GM15510 (cell line): ENCODE data around the gene CDKL2.

Experiments used
- POLR2A ChIP-seq: IDR thresholded peaks from 3 replicates; pipeline ENCODE4 v1.6.1; 2011; ENCODE audit warnings: borderline replicate concordance; ENCODE audit not compliant: insufficient read length; ENCODE audit errors: extremely low read depth

The CDKL2 gene

DNA sequence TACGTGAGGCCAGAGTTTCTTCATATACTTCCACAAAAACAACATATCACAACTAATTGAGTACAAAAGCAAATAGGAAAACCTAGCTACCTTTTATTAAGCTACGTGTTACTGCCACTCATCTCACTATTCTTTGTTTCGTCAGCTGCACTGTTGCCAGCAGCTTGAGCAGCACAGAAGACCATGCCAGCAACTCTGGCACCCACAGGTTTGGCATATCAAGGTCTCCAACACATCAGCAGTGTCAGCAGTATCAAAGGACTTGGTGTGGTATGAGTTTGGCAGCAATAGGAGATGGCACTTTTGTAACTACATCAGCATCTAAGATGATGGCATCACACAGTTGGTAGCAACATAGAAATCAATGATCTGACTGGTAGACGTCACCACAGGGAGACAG is 30.7 kb downstream of the CDKL2 start:
- TF ChIP-seq POLR2A, result no peak

DNA sequence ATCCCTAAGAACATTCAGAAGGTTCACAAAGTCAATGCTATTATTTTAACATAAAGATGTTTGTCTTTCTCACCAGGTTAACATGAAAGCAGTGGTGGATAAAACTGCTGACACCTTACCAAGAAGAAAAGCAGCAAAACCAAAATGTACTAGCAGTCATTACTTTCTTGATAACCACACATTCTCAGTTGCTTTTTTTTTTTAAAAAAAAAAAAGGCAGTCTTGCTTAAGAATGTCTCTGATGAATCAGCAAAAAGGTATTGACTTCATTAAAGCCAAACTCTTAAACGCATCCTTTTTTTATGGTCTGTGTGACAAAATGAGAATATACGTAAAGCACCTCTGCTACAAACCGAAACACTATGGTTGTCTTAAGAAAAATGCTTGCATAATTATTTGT is 31.9 kb downstream of the CDKL2 start:
- no peak for TF ChIP-seq POLR2A

DNA sequence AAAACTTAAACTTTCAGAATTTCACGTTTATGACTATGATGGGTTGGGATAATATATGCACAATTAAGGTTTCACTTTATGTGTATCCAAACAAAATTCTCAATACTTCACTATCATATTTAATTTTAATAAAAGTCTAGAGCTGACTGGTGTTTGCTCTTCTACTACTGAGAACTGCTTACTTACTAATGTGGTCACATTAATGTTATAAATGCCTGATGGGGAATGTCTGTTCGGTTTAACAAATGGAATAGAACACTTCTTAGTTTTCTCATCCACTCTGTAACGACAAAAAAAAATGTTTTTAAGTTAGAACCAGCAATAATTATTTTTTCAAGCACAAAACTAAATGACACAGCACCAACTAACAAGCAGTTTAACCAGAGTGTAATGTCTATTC is 34.3 kb downstream of the CDKL2 start:
- TF ChIP-seq POLR2A, result no peak

- TF ChIP-seq POLR2A, result no peak
These were observed 36.9 kb downstream of the CDKL2 start for GRCh38 chr4:75593393-75593792.

GRCh38 chr4:75584067-75584466 is 46.3 kb downstream of the CDKL2 start:
- no peak for TF ChIP-seq POLR2A

DNA sequence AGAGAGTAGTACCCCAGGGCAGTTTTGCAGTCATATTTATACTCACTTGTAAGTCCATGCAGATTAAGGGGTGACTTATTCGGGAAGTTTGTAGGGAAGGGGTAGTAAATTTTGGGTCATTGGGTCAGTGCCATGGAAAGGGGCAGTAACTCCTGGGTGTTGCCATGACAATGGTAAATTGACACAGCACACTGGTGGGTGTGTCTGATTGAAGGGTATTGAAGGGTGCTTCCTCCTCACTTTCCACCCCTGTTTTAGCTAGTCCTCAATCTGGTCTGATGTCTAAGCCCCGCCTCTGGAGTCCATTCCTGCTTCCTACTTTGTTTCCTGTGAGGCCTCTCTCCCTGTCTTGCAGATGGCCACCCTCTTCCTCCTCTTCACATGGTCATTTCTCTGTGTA is 62.6 kb downstream of the CDKL2 start:
- no peak for TF ChIP-seq POLR2A

- TF ChIP-seq POLR2A, result no peak
These were observed 63.4 kb downstream of the CDKL2 start for GRCh38 chr4:75566911-75567310.

DNA sequence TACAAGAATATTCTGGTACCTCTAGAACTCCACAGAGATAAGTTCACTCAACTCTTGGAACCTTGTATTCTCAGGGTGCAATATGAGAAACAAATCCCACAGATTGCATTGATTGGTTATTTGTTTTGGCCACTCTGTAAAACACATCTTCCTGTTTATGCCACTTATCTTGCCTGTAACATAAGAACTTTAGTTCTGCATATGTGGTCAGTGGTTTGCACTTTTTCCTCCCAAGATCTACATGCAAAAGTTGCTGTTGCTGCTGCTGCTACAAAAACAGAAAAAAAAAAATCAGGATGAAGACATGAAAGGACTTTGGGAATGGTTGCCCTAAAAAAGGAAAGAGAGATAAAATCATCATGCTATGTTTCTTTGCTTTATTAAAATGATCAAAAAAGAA is 64.8 kb downstream of the CDKL2 start:
- TF ChIP-seq POLR2A, result no peak

GRCh38 chr4:75564023-75564422 is 66.3 kb downstream of the CDKL2 start:
- TF ChIP-seq POLR2A, result no peak

DNA sequence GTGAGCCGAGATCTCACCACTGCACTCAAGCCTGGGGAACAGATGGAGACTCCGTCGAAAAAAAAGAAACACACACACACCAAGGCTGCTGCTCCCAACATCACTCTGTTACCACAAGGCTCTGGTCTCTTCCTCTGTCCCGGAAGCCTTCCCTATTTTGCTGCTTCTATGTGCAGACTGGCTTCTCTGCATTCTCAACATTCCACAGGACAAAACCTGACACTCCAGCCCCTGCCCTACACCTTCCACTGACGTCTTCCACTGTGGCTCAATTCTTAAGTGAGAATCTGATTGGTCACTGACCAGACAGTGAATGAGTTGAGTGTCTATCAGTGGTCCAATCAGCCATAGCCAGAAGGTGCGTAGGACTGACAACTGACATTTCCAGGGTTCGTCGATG is 68.5 kb downstream of the CDKL2 start:
- no peak for TF ChIP-seq POLR2A

DNA sequence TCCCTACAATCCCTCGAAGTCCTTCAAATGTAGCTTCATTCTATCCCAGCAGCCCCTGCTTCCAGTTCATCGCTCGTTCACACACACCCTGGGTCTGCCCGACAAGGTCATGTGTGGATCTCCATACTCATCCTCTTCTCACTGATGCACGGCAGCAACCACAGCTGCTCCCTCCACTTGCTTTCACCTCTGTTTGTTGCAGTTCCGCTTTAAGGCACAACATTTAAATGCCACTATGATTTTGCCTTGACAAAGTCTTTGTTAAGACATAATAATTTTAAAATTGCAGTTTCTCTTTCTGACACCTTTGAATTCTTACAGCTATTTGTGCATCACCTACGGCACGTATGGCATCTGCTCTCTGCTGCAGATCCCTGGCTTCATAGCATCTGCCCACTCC is 72.6 kb downstream of the CDKL2 start:
- TF ChIP-seq POLR2A, result no peak

GRCh38 chr4:75555294-75556164 is 74.8 kb downstream of the CDKL2 start, which contains the start of gene ODAPH:
TSS of gene ODAPH (plus strand) at chr4:75556066. CDS start at chr4:75556083, 17 bp downstream.
- TF ChIP-seq POLR2A, result no peak

- TF ChIP-seq POLR2A, result no peak
These were observed 77.9 kb downstream of the CDKL2 start for GRCh38 chr4:75552452-75552851.

GRCh38 chr4:75549019-75549418 is 81.3 kb downstream of the CDKL2 start:
- TF ChIP-seq POLR2A, result no peak

GRCh38 chr4:75547647-75548387 is 82.5 kb downstream of the CDKL2 start:
- TF ChIP-seq POLR2A, result no peak

DNA sequence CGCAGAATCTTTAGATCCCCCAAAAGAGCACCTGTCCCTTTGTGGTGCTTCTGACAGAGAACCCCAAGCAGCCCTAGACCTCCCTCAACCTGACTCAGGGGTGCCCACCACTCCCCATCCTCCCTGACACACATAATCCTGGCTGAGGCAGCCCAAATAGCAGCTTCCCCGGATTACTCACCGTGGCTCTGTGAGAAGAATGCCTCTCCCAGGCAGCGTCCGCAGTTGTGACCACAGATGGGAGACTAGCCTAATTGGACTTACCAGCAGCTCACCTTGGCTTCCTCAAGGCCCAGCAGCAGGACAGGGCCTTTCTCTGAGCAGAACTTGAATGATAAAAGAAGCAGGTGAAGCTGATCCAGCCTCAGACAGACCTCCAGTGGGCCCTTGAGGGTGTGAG is 84.8 kb downstream of the CDKL2 start:
- TF ChIP-seq POLR2A, result no peak
